ENCODE results near the gene SLC10A3.

GRCh38 chrX:154450312-154450711 is 40.1 kb downstream of the SLC10A3 start:
- TF ChIP-seq CTCF (IDR thresholded peaks at IDR 0.05; ENCODE audit: low read length) = no peak
- no peak for TF ChIP-seq EZH2 (IDR thresholded peaks at IDR 0.05; ENCODE audit: borderline replicate concordance, low read length)

Measured in OCI-LY1 (cell line).